Measurements from ENCODE around the gene STX12.
A peak's percentile ranks its signal among the peaks of the same experiment; 100 is the strongest.

The STX12 gene

DNA sequence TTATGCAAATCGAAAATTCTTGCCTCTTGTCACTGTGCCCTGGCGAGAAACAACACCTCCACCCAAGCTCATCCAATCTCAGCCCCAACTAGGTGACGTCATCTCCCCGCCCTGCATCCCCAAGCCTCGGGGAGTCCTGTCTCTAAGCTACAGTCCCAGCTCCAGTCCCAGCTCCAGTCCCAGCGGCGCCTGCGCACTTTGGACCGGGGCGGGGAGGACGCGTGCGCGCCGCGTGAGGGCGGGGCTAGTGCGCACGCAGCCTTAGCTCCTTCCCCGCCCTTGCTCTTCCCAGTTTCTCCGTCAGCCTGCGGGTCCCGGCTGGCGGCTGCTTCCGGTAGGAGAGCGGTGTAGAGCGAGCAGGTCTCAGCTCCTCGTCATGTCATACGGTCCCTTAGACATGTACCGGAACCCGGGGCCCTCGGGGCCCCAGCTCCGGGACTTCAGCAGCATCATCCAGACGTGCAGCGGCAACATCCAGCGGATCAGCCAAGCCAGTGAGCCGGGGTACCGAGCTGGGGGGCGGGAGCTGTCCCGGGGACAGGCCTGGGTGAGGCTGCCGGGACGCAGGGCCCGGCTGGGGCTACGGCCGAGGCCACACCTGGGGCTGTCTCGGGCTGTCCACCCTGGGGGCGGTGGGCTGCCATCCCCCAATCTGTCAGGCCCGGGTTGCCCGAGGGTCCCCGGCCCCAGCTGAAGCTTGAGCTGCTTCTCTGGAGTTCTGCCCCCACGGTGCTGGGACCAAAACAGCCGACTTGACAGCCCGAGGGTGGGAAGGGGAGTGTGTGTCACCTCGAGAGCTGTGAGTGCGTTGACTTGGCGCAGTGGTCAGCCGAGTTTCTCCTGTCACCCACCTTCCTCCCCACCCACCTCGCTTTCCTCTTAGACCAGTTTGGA lies at the start of gene STX12:
Gene STX12, plus strand, starts transcription at position 288 of the 894 bp plus-strand sequence. Its CDS starts 89 bp downstream, at position 377.
- DNase-seq (ENCODE audit: low read depth), result peak; percentile 98

GRCh38 chr1:27724961-27725373 lies 48.1 kb upstream of the STX12 start:
- peak; percentile 22 for DNase-seq (ENCODE audit: low read depth)

- DNase-seq (ENCODE audit: low read depth), result peak; percentile 99
Measured at GRCh38 chr1:27725374-27726172, 47.4 kb upstream of the STX12 start, which contains the start of gene FAM76A. TSS of gene FAM76A (plus strand) at chr1:27725961. CDS start at chr1:27726081, 120 bp downstream.

DNA sequence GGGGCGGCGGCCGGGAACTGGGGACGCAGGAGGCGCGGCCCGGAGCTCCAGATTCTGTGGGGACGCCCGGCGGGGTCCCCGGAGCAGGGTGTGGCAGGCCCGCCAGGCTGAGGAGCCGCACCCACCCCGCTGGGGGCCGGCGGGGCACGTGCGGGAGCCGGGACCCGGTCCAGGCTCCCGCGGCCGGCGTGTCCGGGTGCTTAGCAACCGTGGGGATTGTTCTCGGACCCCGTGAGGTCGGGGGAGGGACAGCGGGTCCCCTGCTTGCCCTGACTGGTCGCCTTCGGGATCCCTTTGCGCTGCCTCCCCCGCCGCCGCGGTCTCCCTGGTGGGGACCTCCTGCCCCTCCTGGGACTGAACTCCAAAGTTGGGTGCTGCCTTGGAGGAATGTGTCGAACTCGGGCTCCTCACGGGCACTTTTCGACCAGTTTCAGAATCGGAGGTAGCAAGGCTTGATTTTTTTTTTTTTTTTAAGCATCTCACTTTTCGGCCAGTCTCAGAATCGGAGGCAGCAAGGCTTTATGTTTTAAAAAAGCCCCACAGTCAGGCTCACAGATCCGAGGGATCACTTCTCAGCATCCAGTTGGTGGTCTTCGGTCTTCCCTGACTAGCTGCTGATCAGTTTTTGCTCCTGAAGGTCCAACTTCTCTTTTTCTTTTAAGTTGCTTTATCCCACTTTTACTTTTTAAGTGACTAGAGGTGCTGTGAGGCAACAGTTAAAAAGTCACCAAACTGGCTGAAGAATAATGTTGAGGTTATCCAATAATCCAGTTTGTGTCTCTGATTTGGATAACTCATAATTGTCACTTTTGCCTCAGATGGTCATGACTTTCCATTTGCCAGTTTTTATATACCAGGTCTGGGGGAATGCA lies 46.6 kb upstream of the STX12 start:
- DNase-seq (ENCODE audit: low read depth), result no peak

- DNase-seq (ENCODE audit: low read depth), result peak; percentile 39
Measured at GRCh38 chr1:27727126-27727525, 45.9 kb upstream of the STX12 start.

DNA sequence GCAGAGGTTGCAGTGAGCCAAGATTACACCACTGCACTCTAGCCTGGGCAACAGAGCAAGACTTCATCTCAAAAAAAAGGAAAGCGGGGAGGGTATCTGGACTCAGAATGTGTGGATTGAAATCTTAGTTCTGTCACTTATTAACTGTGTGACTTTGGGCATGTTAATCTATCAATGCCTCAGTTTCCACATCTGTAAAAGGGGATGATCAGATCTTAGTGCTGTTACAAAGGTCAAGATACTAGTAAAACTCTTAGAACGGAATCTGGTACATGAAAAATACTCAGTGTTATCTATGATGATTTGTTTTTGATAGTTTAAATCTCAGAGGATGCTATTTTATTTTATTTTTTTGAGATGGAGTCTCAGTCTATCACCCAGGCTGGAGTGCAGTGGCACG lies 36.8 kb upstream of the STX12 start:
- DNase-seq (ENCODE audit: low read depth), result no peak

GRCh38 chr1:27741121-27741520 lies 31.9 kb upstream of the STX12 start:
- DNase-seq (ENCODE audit: low read depth), result no peak

DNA sequence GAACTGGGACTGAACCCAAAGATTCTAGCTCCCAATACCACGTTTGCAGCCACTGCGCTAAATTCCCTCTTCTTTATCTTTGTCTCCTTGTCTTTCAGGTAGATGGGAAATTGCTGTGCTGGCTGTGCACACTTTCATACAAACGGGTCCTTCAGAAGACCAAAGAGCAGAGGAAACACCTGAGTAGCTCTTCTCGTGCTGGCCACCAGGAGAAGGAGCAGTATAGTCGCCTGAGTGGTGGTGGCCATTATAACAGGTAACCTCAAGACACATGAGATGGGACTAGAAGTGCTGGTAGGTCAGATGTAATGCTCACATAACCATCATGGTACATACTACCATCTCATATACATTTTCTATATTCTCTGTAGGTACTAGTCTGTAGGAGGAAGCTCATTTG lies 28.5 kb upstream of the STX12 start:
- no peak for DNase-seq (ENCODE audit: low read depth)

DNA sequence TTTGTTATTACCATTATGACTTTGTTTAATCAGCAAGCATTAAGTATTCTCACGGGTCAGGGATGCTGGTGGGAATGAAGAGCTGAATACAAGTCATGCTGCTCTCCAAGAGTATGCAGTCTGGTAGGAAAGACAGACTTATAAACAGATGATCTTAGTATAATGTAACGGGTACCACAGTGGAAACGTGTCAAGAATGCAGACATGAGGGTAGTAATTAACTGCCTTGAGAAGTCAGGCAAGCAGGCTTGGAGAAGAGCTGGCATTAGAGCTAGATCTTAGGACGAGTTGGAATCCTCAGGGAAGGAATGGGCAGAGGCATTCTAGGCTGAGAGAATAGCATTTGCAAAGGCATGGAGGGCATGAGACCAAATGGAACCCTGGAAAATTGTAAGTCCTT lies 27.6 kb upstream of the STX12 start:
- no peak for DNase-seq (ENCODE audit: low read depth)

- DNase-seq (ENCODE audit: low read depth), result no peak
Measured at GRCh38 chr1:27752360-27752759, 20.7 kb upstream of the STX12 start.

DNA sequence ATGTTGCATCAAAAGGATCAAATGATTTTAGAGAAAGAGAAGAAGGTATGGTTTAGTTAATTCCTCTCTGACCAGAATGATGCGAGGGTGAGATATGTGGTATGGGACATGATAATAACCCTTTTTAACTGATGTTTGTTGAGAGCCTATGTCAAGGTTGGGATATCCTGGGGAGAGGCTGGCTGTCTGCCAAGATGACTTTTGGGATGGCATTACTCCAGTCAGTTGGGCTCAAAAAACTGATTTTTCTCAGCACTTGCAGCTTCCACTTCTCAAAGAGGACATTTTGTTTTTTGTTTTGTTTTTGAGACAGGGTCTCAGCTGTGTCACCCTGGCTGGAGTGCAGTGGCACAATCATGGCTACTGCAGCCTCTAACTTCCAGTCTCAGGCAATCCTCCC lies 17.7 kb upstream of the STX12 start:
- DNase-seq (ENCODE audit: low read depth), result no peak

GRCh38 chr1:27755865-27756264 lies 17.2 kb upstream of the STX12 start:
- no peak for DNase-seq (ENCODE audit: low read depth)

- no peak for DNase-seq (ENCODE audit: low read depth)
Measured at GRCh38 chr1:27759236-27759635, 13.8 kb upstream of the STX12 start.

DNA sequence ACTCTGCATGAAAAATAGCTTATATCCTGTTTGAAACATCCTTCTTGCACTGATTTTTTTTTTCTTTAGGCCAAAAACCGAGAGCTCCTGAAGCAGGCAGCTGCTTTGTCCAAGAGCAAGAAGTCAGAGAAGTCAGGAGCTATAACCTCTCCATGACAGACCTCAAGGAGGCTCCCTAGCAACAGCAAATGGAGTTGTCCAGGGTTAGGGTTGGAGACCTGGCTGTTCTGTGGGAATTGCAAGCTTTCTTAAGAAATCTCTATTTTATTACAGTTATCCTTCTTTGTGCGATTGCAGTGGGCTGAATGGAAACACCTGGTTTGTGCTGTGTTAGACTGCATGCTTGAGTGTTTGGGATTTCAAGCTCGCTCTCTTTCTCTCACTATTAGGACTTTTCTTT lies 12.6 kb upstream of the STX12 start:
- DNase-seq (ENCODE audit: low read depth), result peak; percentile 38

DNA sequence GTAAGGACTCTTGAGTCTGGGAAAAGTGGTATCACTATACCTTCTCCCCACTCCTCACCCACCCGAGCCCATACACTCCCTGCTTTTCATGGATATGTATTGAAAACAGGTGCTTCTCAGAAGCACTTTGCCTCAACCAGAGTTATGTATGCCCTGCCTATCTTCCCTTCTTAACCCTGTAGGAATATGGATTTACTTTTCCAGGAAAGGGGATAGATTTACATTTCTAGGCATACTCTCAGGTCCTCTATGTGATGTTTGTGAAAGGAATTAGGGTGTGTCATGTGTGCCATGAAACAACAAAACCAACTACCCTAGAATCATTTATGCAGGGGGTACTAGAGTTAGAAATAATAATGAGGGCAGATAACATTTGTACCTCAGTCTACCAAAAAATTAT lies 11.0 kb upstream of the STX12 start:
- no peak for DNase-seq (ENCODE audit: low read depth)

- no peak for DNase-seq (ENCODE audit: low read depth)
Measured at GRCh38 chr1:27763358-27763757, 9.7 kb upstream of the STX12 start.

GRCh38 chr1:27770293-27770830 lies 2.7 kb upstream of the STX12 start:
- no peak for DNase-seq (ENCODE audit: low read depth)

DNA sequence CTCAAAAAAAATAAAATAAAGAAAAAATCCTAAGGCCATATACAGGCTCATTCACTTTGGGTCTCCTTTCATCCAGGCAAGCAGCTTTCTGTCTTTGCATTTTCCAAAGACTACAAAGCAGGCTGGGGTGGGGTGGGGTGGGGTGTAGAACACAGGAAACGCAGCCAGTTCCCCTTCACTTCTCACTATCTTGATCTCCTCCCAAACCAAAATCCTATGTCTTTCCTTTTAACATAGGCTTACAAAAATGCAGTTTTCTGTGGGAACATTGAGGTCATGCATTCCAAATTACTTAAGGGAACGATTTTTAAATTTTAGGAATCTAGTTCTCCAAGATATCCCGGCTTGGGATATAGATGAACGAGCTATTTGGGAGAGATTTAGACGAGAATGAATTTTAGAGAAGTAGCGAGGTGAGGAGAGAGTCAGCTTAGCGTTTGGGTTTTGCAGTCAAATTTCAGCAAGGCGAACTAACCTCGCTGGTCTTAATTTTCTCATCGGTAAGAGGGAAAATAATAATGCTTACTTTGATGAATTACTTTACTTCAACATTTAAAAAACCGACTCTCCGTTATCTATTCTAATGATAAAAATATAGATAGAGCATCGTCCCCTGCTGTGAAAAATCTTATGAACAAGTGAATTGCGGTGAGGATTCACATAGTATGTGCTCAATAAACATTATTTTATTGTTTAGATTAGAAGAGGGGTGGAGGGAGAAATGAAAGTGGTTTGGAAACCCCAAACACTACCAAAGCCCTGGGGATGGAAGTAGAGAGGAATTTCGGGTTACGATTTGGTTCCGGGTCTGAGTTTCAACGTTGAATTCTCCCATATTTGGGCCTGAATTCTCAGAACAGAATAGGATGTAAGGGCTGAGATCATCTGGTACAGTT lies 735 bp upstream of the STX12 start:
- no peak for DNase-seq (ENCODE audit: low read depth)

- peak; percentile 84 for DNase-seq (ENCODE audit: low read depth)
Measured at GRCh38 chr1:27773826-27774445, 917 bp downstream of the STX12 start.

GRCh38 chr1:27774654-27775053 lies 1.6 kb downstream of the STX12 start:
- DNase-seq (ENCODE audit: low read depth), result no peak
